Naive thymus-derived CD4-positive, alpha-beta T cell (primary cell): ENCODE results near the gene PSENEN. TPM values are rescaled to one million over a fixed set of nuclear protein-coding genes. Genes with fewer than 3 reads are reported as not detected.

Experiments
- ATAC-seq: fragments of 150-1000 bp; cut with Tn5 transposase; 2 replicates; pipeline ENCODE4 v1.10.0; 2021; ENCODE audit warnings: mild to moderate bottlenecking, moderate library complexity
- CTCF ChIA-PET: fragments of 350-600 bp; sonication (Branson Sonifier 250); formaldehyde crosslinking; loops from one replicate; lab custom pipeline; 2021; ENCODE audit warnings: antibody characterized with exemption; lab: Charles Lee
- POLR2A ChIA-PET: fragments of 350-600 bp; sonication (Branson Sonifier 250); formaldehyde crosslinking; loops from one replicate; lab custom pipeline; 2021; ENCODE audit warnings: antibody characterized with exemption, inconsistent platforms; lab: Charles Lee
- DNase-seq, 9 donors: peaks; one replicate each; pipeline versions ENCODE4 v3.0.0 to v3.0.0-alpha.2; 2020 to 2022; ENCODE audit warnings: mixed read lengths in 1 of 9
- H3K27ac ChIP-seq: one replicate; pipeline ENCODE4 v1.7.0; 2013; ENCODE audit warnings: mild to moderate bottlenecking, low read depth, low read length, moderate library complexity
- H3K27me3 ChIP-seq, 2 donors: one replicate each; pipeline ENCODE4 v1.7.0; 2013; ENCODE audit warnings: low read length in 2 of 2, mild to moderate bottlenecking in 2 of 2, moderate library complexity in 2 of 2; ENCODE audit not compliant: control insufficient read depth in 2 of 2, insufficient read depth in 2 of 2
- H3K36me3 ChIP-seq, 3 experiments: 1 replicate in 2 of 3; 2 replicates in 1 of 3; pipeline ENCODE4 v1.7.0; 2013; ENCODE audit warnings: low read length in 3 of 3, mild to moderate bottlenecking in 3 of 3, moderate library complexity in 1 of 3; ENCODE audit not compliant: insufficient read depth in 3 of 3, control insufficient read depth in 2 of 3
- H3K4me1 ChIP-seq, 2 donors: one replicate each; pipeline ENCODE4 v1.7.0; 2013; ENCODE audit warnings: low read length in 2 of 2, mild to moderate bottlenecking in 2 of 2, moderate library complexity in 1 of 2; ENCODE audit not compliant: control insufficient read depth in 2 of 2, insufficient read depth in 2 of 2
- H3K4me3 ChIP-seq: 2 replicates; pipeline ENCODE4 v1.7.0; 2013; ENCODE audit warnings: mild to moderate bottlenecking, low read length
- H3K9me3 ChIP-seq, 3 experiments: 1 replicate in 2 of 3; 2 replicates in 1 of 3; pipeline ENCODE4 v1.7.0; 2013; ENCODE audit warnings: low read length in 3 of 3; ENCODE audit not compliant: control insufficient read depth in 2 of 3
- H3K27ac Mint-ChIP-seq, 9 donors: one replicate each; pipeline ENCODE4 v1.8.0; 2020 to 2022; ENCODE audit warnings: mixed read lengths in 9 of 9, mild to moderate bottlenecking in 8 of 9, moderate library complexity in 5 of 9, inconsistent platforms in 2 of 9
- H3K27me3 Mint-ChIP-seq, 5 donors: one replicate each; pipeline ENCODE4 v1.8.0; 2021 to 2022; ENCODE audit warnings: mixed read lengths in 5 of 5, mild to moderate bottlenecking in 1 of 5
- H3K36me3 Mint-ChIP-seq, 5 donors: one replicate each; pipeline ENCODE4 v1.8.0; 2020 to 2022; ENCODE audit warnings: mixed read lengths in 5 of 5, mild to moderate bottlenecking in 3 of 5, inconsistent platforms in 1 of 5
- H3K4me1 Mint-ChIP-seq, 7 donors: one replicate each; pipeline ENCODE4 v1.8.0; 2020 to 2022; ENCODE audit warnings: mixed read lengths in 7 of 7, mild to moderate bottlenecking in 3 of 7, inconsistent platforms in 1 of 7
- H3K4me3 Mint-ChIP-seq, 10 donors: one replicate each; pipeline ENCODE4 v1.8.0; 2020 to 2022; ENCODE audit warnings: mild to moderate bottlenecking in 10 of 10, mixed read lengths in 10 of 10, moderate library complexity in 6 of 10, inconsistent platforms in 2 of 10
- H3K9me3 Mint-ChIP-seq, 11 donors: one replicate each; pipeline ENCODE4 v1.8.0; 2020 to 2022; ENCODE audit warnings: mixed read lengths in 11 of 11, mild to moderate bottlenecking in 4 of 11, inconsistent platforms in 1 of 11, moderate library complexity in 1 of 11
- intact Hi-C, 2 donors: fragments of 100-400 bp; cut with micrococcal nuclease; formaldehyde crosslinking; loops; one replicate each; pipeline ENCODE4 v1.15.1; 2023
- polyA plus RNA-seq, 2 donors: library from polyadenylated mRNA; unstranded; fragments of 300-500 nt; fragmentation: Illumina TruSeq; gene quantifications; one replicate each; pipeline ENCODE4 v1.2.3, GENCODE V29; 2021
- total RNA-seq, 6 experiments: library from RNA in 5 of 6; stranded (reverse) in 5 of 6; gene quantifications; 1 replicate in 5 of 6; 2 replicates in 1 of 6; pipeline ENCODE4 v1.2.3 and lab custom pipeline; 2021 to 2026

PSENEN gene
- total and polyA plus RNA-seq, 7 experiments from 2014 or later = 20.4 to 79.1 (median 33.9) TPM

- peak overlapping the region; percentile 91 for H3K27ac ChIP-seq
- peak overlapping the region in 6 of 9 donors; percentile 85 to 99 (median 94) for H3K27ac Mint-ChIP-seq
- peaks cover 5 to 25% (median 9%) of the 10 kb centered on the region in 5 donors for H3K36me3 Mint-ChIP-seq
- H3K4me1 ChIP-seq = peaks cover 27% of the 10 kb centered on the region in 2 donors
- no peaks in the 10 kb centered on the region for H3K27me3 ChIP-seq
- H3K4me3 Mint-ChIP-seq = peak overlapping the region; percentile 87 to 100 (median 92)
- POLR2A ChIA-PET = interaction anchor here (0.7 to 2.4 kb wide), 15 partner anchors 8 to 598 kb away, joined by 3 to 12 read pairs (median 6); partner anchors contain the start of genes COX6B1, HSPB6, KMT2B and LIN37
- H3K9me3 Mint-ChIP-seq = no peaks in the 10 kb centered on the region
- H3K9me3 ChIP-seq = no peaks in the 10 kb centered on the region
- H3K4me3 ChIP-seq = peak overlapping the region; percentile 89
- intact Hi-C loops = loop anchor here (1.0 to 10.0 kb wide), 12 partner anchors 8 to 475 kb away; partner anchors contain the start of genes ARHGAP33 (in 2 of the 2), COX6B1 (in 1 of the 2), LIN37 (in 1 of the 2) and PROSER3 (in 1 of the 2)
- peaks cover 0 to 47% (median 4%) of the 10 kb centered on the region in 3 experiments for H3K36me3 ChIP-seq
- ATAC-seq (peak; percentile 3), DNase-seq (no peak)
- H3K27me3 Mint-ChIP-seq = no peaks in the 10 kb centered on the region
- CTCF ChIA-PET = interaction anchor here (0.7 to 1.6 kb wide), 4 partner anchors 10 to 107 kb away, joined by 3 to 8 read pairs (median 4); no protein-coding TSS in a partner anchor
- peaks cover 25 to 63% (median 44%) of the 10 kb centered on the region in 7 donors for H3K4me1 Mint-ChIP-seq
These were observed 5.4 kb upstream of the PSENEN start for GRCh38 chr19:35740108-35740422.

DNA sequence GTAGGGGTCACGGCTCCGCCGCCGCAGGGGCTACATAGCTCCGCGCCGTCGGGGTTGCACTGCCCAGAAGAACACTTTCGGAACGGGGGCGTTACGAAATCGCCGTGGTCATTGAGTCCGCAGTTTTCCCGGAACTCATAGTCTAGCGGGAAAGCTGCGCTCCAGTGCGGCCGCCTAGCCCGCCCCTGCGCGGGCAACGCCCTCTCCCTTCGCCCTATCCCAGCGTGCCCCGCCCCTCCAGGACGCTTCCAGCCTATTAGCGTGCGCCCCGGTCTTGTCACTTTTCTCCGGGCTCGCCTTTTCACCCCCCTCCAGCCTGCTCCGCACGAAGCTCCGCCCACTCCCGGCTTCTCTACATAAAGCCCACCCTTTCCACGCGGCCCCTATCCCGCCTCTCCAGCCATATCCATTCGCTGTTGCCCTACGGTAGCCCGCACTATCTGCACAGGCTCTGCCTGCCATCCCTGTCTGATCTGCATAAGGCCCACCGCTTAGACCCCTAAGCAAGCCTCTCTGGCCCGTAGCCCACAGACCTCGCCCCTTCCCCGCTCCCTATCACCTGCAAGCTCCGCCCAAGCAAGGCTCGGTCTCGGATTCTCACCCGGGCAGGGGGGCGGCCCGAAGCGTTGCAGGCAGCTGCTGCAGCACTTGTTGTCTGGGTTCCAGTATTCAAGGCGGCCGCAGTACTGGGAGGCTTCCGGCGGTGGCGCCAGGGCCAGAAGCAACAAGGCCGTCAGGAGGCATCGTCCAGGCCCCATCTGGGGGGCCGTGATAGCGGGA lies 4.8 kb upstream of the PSENEN start:
- intact Hi-C loops = loop anchor here (1.0 to 10.0 kb wide), 12 partner anchors 8 to 474 kb away; partner anchors contain the start of genes ARHGAP33 (in 2 of the 2), COX6B1 (in 1 of the 2), LIN37 (in 1 of the 2) and PROSER3 (in 1 of the 2)
- H3K4me3 ChIP-seq = peak overlapping the region; percentile 89
- peak overlapping the region; percentile 91 for H3K27ac ChIP-seq
- Mint-ChIP-seq H3K9me3 (no peaks in the 10 kb centered on the region), H3K36me3 (peaks cover 5 to 21% (median 7%) of the 10 kb centered on the region in 5 donors), H3K27me3 (peaks cover 0 to 2% (median 0%) of the 10 kb centered on the region in 5 donors), H3K27ac (peak overlapping the region; percentile 85 to 99 (median 96)), H3K4me3 (peak overlapping the region; percentile 87 to 100 (median 92)), H3K4me1 (peaks cover 25 to 67% (median 48%) of the 10 kb centered on the region in 7 donors)
- peak; percentile 78 for ATAC-seq
- H3K27me3 ChIP-seq = no peaks in the 10 kb centered on the region
- ChIA-PET CTCF (interaction anchor here (0.7 to 1.6 kb wide), 4 partner anchors 10 to 106 kb away, joined by 3 to 8 read pairs (median 4); no protein-coding TSS in a partner anchor), POLR2A (interaction anchor here (0.7 to 2.4 kb wide), 15 partner anchors 8 to 599 kb away, joined by 3 to 12 read pairs (median 6); partner anchors contain the start of genes COX6B1, HSPB6, KMT2B and LIN37)
- H3K36me3 ChIP-seq = peaks cover 0 to 44% (median 4%) of the 10 kb centered on the region in 3 experiments
- H3K9me3 ChIP-seq = no peaks in the 10 kb centered on the region
- peaks cover 27% of the 10 kb centered on the region in 2 donors for H3K4me1 ChIP-seq
- DNase-seq = peak; percentile 81 to 95 (median 92)

GRCh38 chr19:35741203-35741515 lies 4.3 kb upstream of the PSENEN start:
- intact Hi-C loops = loop anchor here (5.0 to 10.0 kb wide), 2 partner anchors 474 kb away; partner anchors contain the start of genes USF2 (in 1 of the 2), ZNF146 (in 1 of the 2) and ZNF565 (in 1 of the 2)
- CTCF ChIA-PET = interaction anchor here (1.2 to 1.6 kb wide), 2 partner anchors 11 to 46 kb away, joined by 4 to 8 read pairs; no protein-coding TSS in a partner anchor
- DNase-seq = no peak

DNA sequence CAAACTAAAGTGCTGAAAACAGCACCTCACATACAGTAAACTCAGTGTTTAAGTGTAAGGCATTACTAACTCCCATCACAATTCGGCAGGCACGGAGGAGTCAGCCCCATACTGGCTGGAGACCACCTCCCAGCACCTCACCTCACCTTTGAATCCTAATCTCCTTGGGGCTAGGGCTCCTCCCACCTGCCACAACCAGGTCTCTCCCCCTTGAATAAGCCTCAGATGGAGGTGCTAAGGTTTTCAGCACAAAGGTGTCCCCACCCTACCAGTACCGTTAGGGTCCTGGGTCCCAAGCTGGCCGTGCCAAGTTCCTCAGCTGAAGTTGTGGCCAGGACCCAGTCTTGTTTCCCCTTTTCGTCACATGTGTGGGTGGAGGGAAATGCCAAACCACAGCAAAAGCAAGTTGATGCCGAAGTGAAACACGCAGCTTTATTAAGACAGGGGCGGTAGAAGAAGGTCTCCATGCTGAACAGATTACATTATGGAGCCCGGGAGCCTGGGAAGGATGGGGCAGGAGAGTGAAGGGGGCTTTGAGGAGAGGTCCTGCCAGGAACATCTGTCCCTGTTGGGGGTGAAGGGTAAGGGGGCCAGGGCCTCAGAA lies 3.2 kb upstream of the PSENEN start, which contains the start of gene IGFLR1:
Gene IGFLR1, minus strand, starts transcription at position 332 of the 604 bp plus-strand sequence. CDS start 1,272 bp downstream, outside the sequence.
- Histone ChIP-seq H3K36me3 (peaks cover 0 to 31% (median 4%) of the 10 kb centered on the region in 3 experiments), H3K4me3 (peak within 1 kb of the TSS; percentile 79), H3K4me1 (peaks cover 36% of the 10 kb centered on the region in 2 donors), H3K9me3 (no peaks in the 10 kb centered on the region), H3K27ac (peak within 1 kb of the TSS; percentile 91), H3K27me3 (no peaks in the 10 kb centered on the region)
- Mint-ChIP-seq H3K27ac (peak within 1 kb of the TSS; percentile 95 to 99 (median 97)), H3K36me3 (peaks cover 5 to 17% (median 6%) of the 10 kb centered on the region in 5 donors), H3K27me3 (peaks cover 0 to 2% (median 0%) of the 10 kb centered on the region in 5 donors), H3K4me3 (peak within 1 kb of the TSS; percentile 87 to 100 (median 91)), H3K4me1 (peaks cover 29 to 68% (median 53%) of the 10 kb centered on the region in 7 donors), H3K9me3 (peaks cover 0 to 2% (median 0%) of the 10 kb centered on the region in 11 donors)
- ATAC-seq (no peak), DNase-seq (peak; percentile 32 to 77 (median 73))
- ChIA-PET CTCF (no interaction called here), POLR2A (interaction anchor here (0.8 to 2.1 kb wide), 11 partner anchors 10 to 272 kb away, joined by 3 to 14 read pairs (median 4); partner anchors contain the start of genes ALKBH6, COX6B1, HSPB6 and KMT2B)
- intact Hi-C loops = loop anchor here (5.0 to 10.0 kb wide), 2 partner anchors 473 to 475 kb away; partner anchors contain the start of genes USF2 (in 1 of the 2), ZNF146 (in 1 of the 2) and ZNF565 (in 1 of the 2)

More at GRCh38 chr19:35741203-35741515, 4.3 kb upstream of the PSENEN start:
- H3K4me3 Mint-ChIP-seq = peak overlapping the region; percentile 87 to 100 (median 92)
- Histone ChIP-seq H3K27ac (peak overlapping the region; percentile 91), H3K36me3 (peaks cover 0 to 42% (median 4%) of the 10 kb centered on the region in 3 experiments), H3K9me3 (no peaks in the 10 kb centered on the region), H3K27me3 (no peaks in the 10 kb centered on the region), H3K4me3 (peak overlapping the region; percentile 89), H3K4me1 (peaks cover 32 to 33% of the 10 kb centered on the region in 2 donors)
- H3K9me3 Mint-ChIP-seq = peaks cover 0 to 2% (median 0%) of the 10 kb centered on the region in 11 donors
- H3K27me3 Mint-ChIP-seq = peaks cover 0 to 2% (median 0%) of the 10 kb centered on the region in 5 donors
- no peak for ATAC-seq
- H3K36me3 Mint-ChIP-seq = peaks cover 5 to 20% (median 6%) of the 10 kb centered on the region in 5 donors
- POLR2A ChIA-PET = interaction anchor here (0.8 to 2.4 kb wide), 11 partner anchors 7 to 93 kb away, joined by 3 to 12 read pairs (median 7); partner anchors contain the start of genes COX6B1, HSPB6, KMT2B and LIN37
- peaks cover 27 to 72% (median 54%) of the 10 kb centered on the region in 7 donors for H3K4me1 Mint-ChIP-seq
- H3K27ac Mint-ChIP-seq = peak overlapping the region; percentile 85 to 99 (median 96)

GRCh38 chr19:35743640-35744429 lies 1.6 kb upstream of the PSENEN start:
- intact Hi-C loops = loop anchor here (2.0 to 10.0 kb wide), 7 partner anchors 99 to 1011 kb away; partner anchors contain the start of genes POLR2I (in 1 of the 2), TBCB (in 1 of the 2), USF2 (in 1 of the 2) and ZNF146 (in 1 of the 2)
- peaks cover 0 to 2% (median 0%) of the 10 kb centered on the region in 11 donors for H3K9me3 Mint-ChIP-seq
- ATAC-seq = no peak

More at GRCh38 chr19:35743640-35744429, 1.6 kb upstream of the PSENEN start:
- Histone ChIP-seq H3K9me3 (no peaks in the 10 kb centered on the region), H3K27me3 (no peaks in the 10 kb centered on the region), H3K4me3 (peak overlapping the region; percentile 99), H3K27ac (peak overlapping the region; percentile 98), H3K4me1 (peaks cover 39 to 43% of the 10 kb centered on the region in 2 donors), H3K36me3 (peaks cover 0 to 20% (median 0%) of the 10 kb centered on the region in 3 experiments)
- Mint-ChIP-seq H3K4me3 (peak overlapping the region; percentile 87 to 100 (median 96)), H3K36me3 (peaks cover 3 to 11% (median 5%) of the 10 kb centered on the region in 5 donors), H3K27ac (peak overlapping the region; percentile 96 to 100 (median 99)), H3K4me1 (peaks cover 23 to 74% (median 56%) of the 10 kb centered on the region in 7 donors), H3K27me3 (peaks cover 0 to 2% (median 0%) of the 10 kb centered on the region in 5 donors)
- POLR2A ChIA-PET = interaction anchor here (1.0 to 2.9 kb wide), 17 partner anchors 9 to 371 kb away, joined by 3 to 20 read pairs (median 4); partner anchors contain the start of genes COX6B1, HSPB6, KMT2B and POLR2I
- CTCF ChIA-PET = interaction anchor here (1.2 kb wide), 1 partner anchor 16 kb away, joined by 3 read pairs; no protein-coding TSS in a partner anchor
- no peak for DNase-seq
